ENCODE data around the gene KCTD21. TPM values are rescaled to one million over a fixed set of nuclear protein-coding genes. Genes with fewer than 3 reads are reported as not detected.

Gene KCTD21
- total and polyA plus RNA-seq, 8 donors, result 2.9 to 62.4 (median 3.7) TPM; not detected in 1

GRCh38 chr11:78160557-78160956 lies 27.9 kb downstream of the KCTD21 start:
- H3K9me3 ChIP-seq, result no peaks in the 10 kb centered on the region
- peaks cover 0 to 43% (median 3%) of the 10 kb centered on the region in 4 donors for H3K4me1 ChIP-seq
- H3K27ac ChIP-seq, result no peak overlapping the region
- intact Hi-C loops (cut with DNase I; ENCODE audit: low total_unique reads), result no loop called here
- no peak for DNase-seq
- TF ChIP-seq POLR2AphosphoS5 (IDR thresholded peaks at IDR 0.05), result no peak
- TF ChIP-seq CTCF (IDR thresholded peaks at IDR 0.05), result no peak
- TF ChIP-seq POLR2A (IDR thresholded peaks at IDR 0.05), result no peak
- no peak for TF ChIP-seq EP300 (IDR thresholded peaks at IDR 0.05)
- no peak overlapping the region for H3K4me3 ChIP-seq
- H3K36me3 ChIP-seq, result no peaks in the 10 kb centered on the region
- no peaks in the 10 kb centered on the region for H3K27me3 ChIP-seq
- WGBS, 5 donors, result 85 to 100% (median 100%) methylated on average over 1 of the region's 1 CpG

GRCh38 chr11:78158987-78159652 lies 29.3 kb downstream of the KCTD21 start:
- H3K4me1 ChIP-seq, result peaks cover 0 to 41% (median 3%) of the 10 kb centered on the region in 4 donors
- H3K27me3 ChIP-seq, result no peaks in the 10 kb centered on the region
- H3K36me3 ChIP-seq, result no peaks in the 10 kb centered on the region
- intact Hi-C loops (cut with DNase I; ENCODE audit: low total_unique reads), result no loop called here
- no peak for DNase-seq
- H3K27ac ChIP-seq, result peak overlapping the region in 1 of 5 donors; percentile 48
- WGBS, 5 donors, result 47 to 65% (median 59%) methylated on average over 6 of the region's 6 CpGs
- H3K9me3 ChIP-seq, result no peaks in the 10 kb centered on the region
- no peak for TF ChIP-seq EP300 (IDR thresholded peaks at IDR 0.05)
- no peak for TF ChIP-seq CTCF (IDR thresholded peaks at IDR 0.05)
- TF ChIP-seq POLR2AphosphoS5 (IDR thresholded peaks at IDR 0.05), result no peak
- no peak for TF ChIP-seq POLR2A (IDR thresholded peaks at IDR 0.05)
- H3K4me3 ChIP-seq, result no peak overlapping the region

- WGBS, 5 donors, result 35 to 53% (median 41%) methylated on average over 5 to 6 of the region's 6 CpGs
- TF ChIP-seq EP300 (IDR thresholded peaks at IDR 0.05), result no peak
- no peak for TF ChIP-seq CTCF (IDR thresholded peaks at IDR 0.05)
- TF ChIP-seq POLR2A (IDR thresholded peaks at IDR 0.05), result no peak
- TF ChIP-seq POLR2AphosphoS5 (IDR thresholded peaks at IDR 0.05), result no peak
- Histone ChIP-seq H3K4me1 (peaks cover 0 to 25% (median 3%) of the 10 kb centered on the region in 4 donors), H3K36me3 (no peaks in the 10 kb centered on the region), H3K27ac (no peak overlapping the region), H3K27me3 (no peaks in the 10 kb centered on the region), H3K4me3 (no peak overlapping the region), H3K9me3 (no peaks in the 10 kb centered on the region)
- DNase-seq, result peak in 1 of 2 donors; percentile 26
- intact Hi-C loops (cut with DNase I; ENCODE audit: low total_unique reads), result no loop called here
Observed at GRCh38 chr11:78156127-78156844, 32.1 kb downstream of the KCTD21 start.

GRCh38 chr11:78151804-78152203 lies 36.6 kb downstream of the KCTD21 start:
- no peak overlapping the region for H3K27ac ChIP-seq
- DNase-seq, result no peak
- TF ChIP-seq EP300 (IDR thresholded peaks at IDR 0.05), result no peak
- TF ChIP-seq POLR2A (IDR thresholded peaks at IDR 0.05), result no peak
- TF ChIP-seq POLR2AphosphoS5 (IDR thresholded peaks at IDR 0.05), result no peak
- TF ChIP-seq CTCF (IDR thresholded peaks at IDR 0.05), result no peak
- intact Hi-C loops (cut with DNase I; ENCODE audit: low total_unique reads), result no loop called here
- no peak overlapping the region for H3K4me3 ChIP-seq
- H3K27me3 ChIP-seq, result no peaks in the 10 kb centered on the region
- peaks cover 0 to 16% (median 0%) of the 10 kb centered on the region in 4 donors for H3K4me1 ChIP-seq
- no peaks in the 10 kb centered on the region for H3K36me3 ChIP-seq
- no peaks in the 10 kb centered on the region for H3K9me3 ChIP-seq
